Nephron (organoid): Measurements from ENCODE around the gene TBCCD1.
A peak's percentile ranks its signal among the peaks of the same experiment; 100 is the strongest.

Experiments
- H3K27ac Mint-ChIP-seq, 3 experiments: 2 replicates each; pipeline ENCODE4 v1.8.0; 2020; ENCODE audit warnings: mixed read lengths in 3 of 3, mild to moderate bottlenecking in 2 of 3, moderate library complexity in 1 of 3
- H3K27me3 Mint-ChIP-seq: 2 replicates; pipeline ENCODE4 v1.8.0; 2021; ENCODE audit warnings: low read depth, mild to moderate bottlenecking, moderate library complexity, mixed read lengths
- H3K36me3 Mint-ChIP-seq: 2 replicates; pipeline ENCODE4 v1.8.0; 2020; ENCODE audit warnings: low read depth, mixed read lengths
- H3K4me1 Mint-ChIP-seq: 2 replicates; pipeline ENCODE4 v1.8.0; 2020; ENCODE audit warnings: mixed read lengths
- H3K4me3 Mint-ChIP-seq, 3 experiments: 2 replicates each; pipeline ENCODE4 v1.8.0; 2020; ENCODE audit warnings: mild to moderate bottlenecking in 3 of 3, mixed read lengths in 3 of 3, moderate library complexity in 2 of 3
- H3K9me3 Mint-ChIP-seq: 2 replicates; pipeline ENCODE4 v1.8.0; 2020; ENCODE audit warnings: mixed read lengths
- CTCF ChIP-seq, 3 experiments: fragments of 200-600 bp; sonication (generic); IDR thresholded peaks; one replicate each; pipeline ENCODE4 v1.5.0; 2021; ENCODE audit warnings: antibody characterized with exemption in 3 of 3; ENCODE audit not compliant: unreplicated experiment in 3 of 3

TBCCD1 gene

GRCh38 chr3:186593862-186594261 is 26.7 kb upstream of the TBCCD1 start:
- H3K4me1 Mint-ChIP-seq: no peaks in the 10 kb centered on the region

GRCh38 chr3:186592682-186593081 is 25.5 kb upstream of the TBCCD1 start:
- TF ChIP-seq CTCF (IDR thresholded peaks at IDR 0.05; ENCODE audit: unreplicated experiment in 3 of 3): no peak
- Mint-ChIP-seq H3K27me3 (peaks cover 6% of the 10 kb centered on the region), H3K36me3 (no peaks in the 10 kb centered on the region), H3K4me3 (no peak overlapping the region), H3K9me3 (no peaks in the 10 kb centered on the region), H3K27ac (no peak overlapping the region), H3K4me1 (no peaks in the 10 kb centered on the region)

More at GRCh38 chr3:186593862-186594261, 26.7 kb upstream of the TBCCD1 start:
- no peak overlapping the region for H3K4me3 Mint-ChIP-seq
- H3K9me3 Mint-ChIP-seq: no peaks in the 10 kb centered on the region
- no peak for TF ChIP-seq CTCF (IDR thresholded peaks at IDR 0.05; ENCODE audit: unreplicated experiment in 3 of 3)
- H3K27me3 Mint-ChIP-seq: peaks cover 6% of the 10 kb centered on the region
- no peaks in the 10 kb centered on the region for H3K36me3 Mint-ChIP-seq
- H3K27ac Mint-ChIP-seq: no peak overlapping the region

GRCh38 chr3:186590580-186591295 is 23.6 kb upstream of the TBCCD1 start:
- Mint-ChIP-seq H3K4me1 (no peaks in the 10 kb centered on the region), H3K27me3 (peaks cover 6% of the 10 kb centered on the region), H3K4me3 (no peak overlapping the region), H3K27ac (no peak overlapping the region), H3K36me3 (no peaks in the 10 kb centered on the region), H3K9me3 (no peaks in the 10 kb centered on the region)
- TF ChIP-seq CTCF (IDR thresholded peaks at IDR 0.05; ENCODE audit: unreplicated experiment in 3 of 3): no peak

GRCh38 chr3:186589856-186590579 is 22.9 kb upstream of the TBCCD1 start:
- peaks cover 5% of the 10 kb centered on the region for H3K36me3 Mint-ChIP-seq
- no peak for TF ChIP-seq CTCF (IDR thresholded peaks at IDR 0.05; ENCODE audit: unreplicated experiment in 3 of 3)
- H3K27ac Mint-ChIP-seq: no peak overlapping the region
- no peaks in the 10 kb centered on the region for H3K9me3 Mint-ChIP-seq
- H3K4me1 Mint-ChIP-seq: no peaks in the 10 kb centered on the region
- peaks cover 6% of the 10 kb centered on the region for H3K27me3 Mint-ChIP-seq
- no peak overlapping the region for H3K4me3 Mint-ChIP-seq

- H3K27ac Mint-ChIP-seq: no peak overlapping the region
- H3K27me3 Mint-ChIP-seq: peaks cover 6% of the 10 kb centered on the region
- no peaks in the 10 kb centered on the region for H3K4me1 Mint-ChIP-seq
- no peaks in the 10 kb centered on the region for H3K9me3 Mint-ChIP-seq
- TF ChIP-seq CTCF (IDR thresholded peaks at IDR 0.05; ENCODE audit: unreplicated experiment in 3 of 3): peak in 2 of 3 experiments; percentile 24
- peaks cover 14% of the 10 kb centered on the region for H3K36me3 Mint-ChIP-seq
- no peak overlapping the region for H3K4me3 Mint-ChIP-seq
Observed at GRCh38 chr3:186589121-186589520, 22.0 kb upstream of the TBCCD1 start.
